Activated naive CD4-positive, alpha-beta T cell (primary cell): ENCODE measurements around the gene POU3F3.

Source experiments
- DNase-seq, 4 experiments: peaks; one replicate each; lab custom pipeline; 2025; lab: John Stamatoyannopoulos, UW

Gene POU3F3

GRCh38 chr2:104860451-104860790 lies 6.5 kb downstream of the POU3F3 start:
- DNase-seq: no peak

- no peak for DNase-seq
Observed at GRCh38 chr2:104861351-104862057, 7.6 kb downstream of the POU3F3 start.

- no peak for DNase-seq
Observed at GRCh38 chr2:104862058-104862941, 8.4 kb downstream of the POU3F3 start.

GRCh38 chr2:104863146-104863467 lies 9.2 kb downstream of the POU3F3 start:
- no peak for DNase-seq

- no peak for DNase-seq
Observed at GRCh38 chr2:104863468-104864279, 9.8 kb downstream of the POU3F3 start.

- DNase-seq: no peak
Observed at GRCh38 chr2:104864280-104865095, 10.6 kb downstream of the POU3F3 start.

- DNase-seq: no peak
Observed at GRCh38 chr2:104865096-104865470, 11.2 kb downstream of the POU3F3 start.

- DNase-seq: no peak
Observed at GRCh38 chr2:104866122-104866864, 12.4 kb downstream of the POU3F3 start.

- no peak for DNase-seq
Observed at GRCh38 chr2:104866883-104867812, 13.2 kb downstream of the POU3F3 start.

GRCh38 chr2:104867813-104868504 lies 14.0 kb downstream of the POU3F3 start:
- DNase-seq: no peak

- no peak for DNase-seq
Observed at GRCh38 chr2:104868505-104868866, 14.6 kb downstream of the POU3F3 start.

- DNase-seq: no peak
Observed at GRCh38 chr2:104870100-104870975, 16.4 kb downstream of the POU3F3 start.

GRCh38 chr2:104871649-104871971 lies 17.7 kb downstream of the POU3F3 start:
- no peak for DNase-seq

- DNase-seq: no peak
Observed at GRCh38 chr2:104871972-104872865, 18.3 kb downstream of the POU3F3 start.

- no peak for DNase-seq
Observed at GRCh38 chr2:104872866-104873688, 19.2 kb downstream of the POU3F3 start.

- DNase-seq: no peak
Observed at GRCh38 chr2:104873689-104874054, 19.8 kb downstream of the POU3F3 start.

GRCh38 chr2:104874230-104874629 lies 20.3 kb downstream of the POU3F3 start:
- DNase-seq: no peak
